ENCODE data around the gene SATB2.

Gene SATB2

GRCh38 chr2:199370150-199370780, 87.5 kb downstream of the SATB2 start:
- Histone ChIP-seq H3K9me3 (ENCODE audit: control insufficient read depth, low read length) (no peaks in the 10 kb centered on the region), H3K36me3 (ENCODE audit: control insufficient read depth, insufficient read depth, low read length) (no peaks in the 10 kb centered on the region), H3K4me1 (ENCODE audit: control insufficient read depth, insufficient read depth, low read length) (no peaks in the 10 kb centered on the region), H3K4me3 (ENCODE audit: low read length) (no peak overlapping the region), H3K27me3 (ENCODE audit: control insufficient read depth, insufficient read depth, low read length) (no peaks in the 10 kb centered on the region), H3K9ac (ENCODE audit: low read length) (no peak overlapping the region)

DNA sequence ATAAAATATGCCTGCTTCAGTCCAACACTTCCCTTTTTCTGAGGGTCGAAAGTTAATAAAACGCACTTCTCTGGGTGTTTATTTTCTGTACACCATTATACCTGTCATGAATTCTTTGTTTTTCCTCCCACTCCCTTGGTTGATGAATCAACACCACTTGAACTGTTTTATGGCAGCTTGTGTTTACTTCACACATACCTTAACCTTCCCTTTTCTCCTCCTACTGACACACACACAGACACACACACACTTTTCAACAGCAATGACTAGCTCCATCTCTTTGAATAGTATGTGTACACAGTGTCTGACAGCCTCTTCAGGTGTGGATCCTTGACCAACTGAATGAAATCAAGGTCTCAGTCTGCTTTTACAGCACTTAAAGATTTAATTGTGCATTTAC, 91.3 kb downstream of the SATB2 start:
- no peaks in the 10 kb centered on the region for H3K27me3 ChIP-seq (ENCODE audit: control insufficient read depth, insufficient read depth, low read length)
- no peaks in the 10 kb centered on the region for H3K9me3 ChIP-seq (ENCODE audit: control insufficient read depth, low read length)
- H3K4me3 ChIP-seq (ENCODE audit: low read length): no peak overlapping the region
- no peak overlapping the region for H3K9ac ChIP-seq (ENCODE audit: low read length)
- no peaks in the 10 kb centered on the region for H3K4me1 ChIP-seq (ENCODE audit: control insufficient read depth, insufficient read depth, low read length)
- no peaks in the 10 kb centered on the region for H3K36me3 ChIP-seq (ENCODE audit: control insufficient read depth, insufficient read depth, low read length)

GRCh38 chr2:199364153-199364552, 93.6 kb downstream of the SATB2 start:
- Histone ChIP-seq H3K36me3 (ENCODE audit: control insufficient read depth, insufficient read depth, low read length) (no peaks in the 10 kb centered on the region), H3K27me3 (ENCODE audit: control insufficient read depth, insufficient read depth, low read length) (no peaks in the 10 kb centered on the region), H3K4me1 (ENCODE audit: control insufficient read depth, insufficient read depth, low read length) (no peaks in the 10 kb centered on the region), H3K9ac (ENCODE audit: low read length) (no peak overlapping the region), H3K9me3 (ENCODE audit: control insufficient read depth, low read length) (no peaks in the 10 kb centered on the region), H3K4me3 (ENCODE audit: low read length) (no peak overlapping the region)

DNA sequence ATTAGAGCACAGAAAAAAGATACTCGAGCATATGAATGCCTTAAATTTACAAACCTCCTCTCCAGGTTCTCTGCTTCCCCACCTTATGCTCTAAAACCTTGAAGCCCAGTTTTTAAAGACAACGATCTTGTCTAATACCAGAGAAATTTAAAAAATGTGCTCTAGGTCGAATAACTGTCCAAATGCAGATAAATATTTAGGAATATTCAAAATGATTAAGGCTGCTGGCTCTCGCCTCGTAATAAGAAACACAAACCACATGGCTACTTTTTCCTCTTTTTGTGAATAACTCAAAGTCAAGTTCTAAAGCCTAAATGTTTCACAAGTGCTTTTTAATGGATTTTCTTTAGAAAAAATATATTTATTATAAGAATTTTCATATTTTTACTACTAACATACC, 101.3 kb downstream of the SATB2 start:
- Histone ChIP-seq H3K27me3 (ENCODE audit: control insufficient read depth, insufficient read depth, low read length) (no peaks in the 10 kb centered on the region), H3K4me3 (ENCODE audit: low read length) (no peak overlapping the region), H3K4me1 (ENCODE audit: control insufficient read depth, insufficient read depth, low read length) (no peaks in the 10 kb centered on the region), H3K9ac (ENCODE audit: low read length) (no peak overlapping the region), H3K9me3 (ENCODE audit: control insufficient read depth, low read length) (no peaks in the 10 kb centered on the region), H3K36me3 (ENCODE audit: control insufficient read depth, insufficient read depth, low read length) (no peaks in the 10 kb centered on the region)

DNA sequence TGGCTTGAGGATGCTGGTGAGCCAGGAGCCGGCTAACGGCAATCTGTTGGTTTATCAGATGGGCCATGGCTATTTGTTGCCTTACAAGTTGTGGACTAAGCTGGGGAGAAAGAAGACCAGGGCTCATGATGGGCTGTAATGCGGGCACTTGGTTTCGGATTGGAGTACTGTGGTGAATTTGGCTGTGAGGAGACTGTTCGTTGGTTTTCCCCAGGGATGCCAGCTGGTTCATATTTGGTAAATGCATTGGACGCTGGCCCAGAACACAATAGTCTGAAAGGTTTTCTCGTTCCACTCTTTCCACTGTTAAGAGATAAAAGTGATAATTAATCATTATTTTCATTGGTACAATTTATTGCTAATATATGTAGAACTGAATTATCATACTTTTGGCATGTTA, 108.9 kb downstream of the SATB2 start:
- H3K4me3 ChIP-seq (ENCODE audit: low read length): no peak overlapping the region
- no peaks in the 10 kb centered on the region for H3K36me3 ChIP-seq (ENCODE audit: control insufficient read depth, insufficient read depth, low read length)
- H3K4me1 ChIP-seq (ENCODE audit: control insufficient read depth, insufficient read depth, low read length): no peaks in the 10 kb centered on the region
- H3K9me3 ChIP-seq (ENCODE audit: control insufficient read depth, low read length): no peaks in the 10 kb centered on the region
- H3K27me3 ChIP-seq (ENCODE audit: control insufficient read depth, insufficient read depth, low read length): no peaks in the 10 kb centered on the region
- no peak overlapping the region for H3K9ac ChIP-seq (ENCODE audit: low read length)

DNA sequence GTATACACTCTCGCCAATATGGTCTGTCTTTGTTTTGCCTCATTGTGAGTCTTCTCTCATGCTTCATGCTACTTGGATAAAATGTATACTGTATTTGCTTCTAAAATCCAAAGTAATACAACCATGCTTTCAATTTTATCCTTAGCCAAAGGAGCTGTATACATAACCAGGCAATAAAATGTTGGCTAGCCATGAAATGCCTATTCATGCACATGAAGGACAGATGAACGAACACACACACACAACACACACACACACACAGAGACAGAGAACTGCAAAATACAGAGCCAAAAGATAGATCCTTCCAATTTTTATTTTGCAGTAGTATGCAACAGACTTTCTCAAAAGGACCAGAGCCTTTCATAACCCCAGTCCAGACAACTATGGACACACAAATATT, 113.7 kb downstream of the SATB2 start:
- H3K4me3 ChIP-seq (ENCODE audit: low read length): no peak overlapping the region
- H3K9ac ChIP-seq (ENCODE audit: low read length): no peak overlapping the region
- no peaks in the 10 kb centered on the region for H3K9me3 ChIP-seq (ENCODE audit: control insufficient read depth, low read length)
- H3K4me1 ChIP-seq (ENCODE audit: control insufficient read depth, insufficient read depth, low read length): no peaks in the 10 kb centered on the region
- no peaks in the 10 kb centered on the region for H3K36me3 ChIP-seq (ENCODE audit: control insufficient read depth, insufficient read depth, low read length)
- no peaks in the 10 kb centered on the region for H3K27me3 ChIP-seq (ENCODE audit: control insufficient read depth, insufficient read depth, low read length)

DNA sequence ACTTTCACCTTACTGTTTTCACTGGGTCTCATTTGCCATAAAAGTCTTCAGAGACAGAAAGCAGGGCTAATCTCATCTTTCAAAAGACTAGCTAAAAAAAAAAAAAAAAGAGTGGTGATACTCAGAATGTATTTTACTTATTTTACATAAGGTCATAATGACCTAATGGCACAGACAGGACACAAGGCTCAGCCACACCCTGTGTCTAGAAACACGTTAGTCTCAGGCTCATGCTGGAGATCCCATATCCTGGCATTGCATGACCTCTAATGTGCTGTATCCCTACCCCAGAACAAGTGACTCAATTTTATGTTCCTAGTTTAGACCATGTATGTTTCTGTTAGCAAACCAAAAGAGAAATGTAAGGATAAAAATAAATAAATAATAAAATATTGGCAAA, 115.4 kb downstream of the SATB2 start:
- Histone ChIP-seq H3K27me3 (ENCODE audit: control insufficient read depth, insufficient read depth, low read length) (no peaks in the 10 kb centered on the region), H3K36me3 (ENCODE audit: control insufficient read depth, insufficient read depth, low read length) (no peaks in the 10 kb centered on the region), H3K4me3 (ENCODE audit: low read length) (no peak overlapping the region), H3K9ac (ENCODE audit: low read length) (no peak overlapping the region), H3K9me3 (ENCODE audit: control insufficient read depth, low read length) (no peaks in the 10 kb centered on the region), H3K4me1 (ENCODE audit: control insufficient read depth, insufficient read depth, low read length) (no peaks in the 10 kb centered on the region)

DNA sequence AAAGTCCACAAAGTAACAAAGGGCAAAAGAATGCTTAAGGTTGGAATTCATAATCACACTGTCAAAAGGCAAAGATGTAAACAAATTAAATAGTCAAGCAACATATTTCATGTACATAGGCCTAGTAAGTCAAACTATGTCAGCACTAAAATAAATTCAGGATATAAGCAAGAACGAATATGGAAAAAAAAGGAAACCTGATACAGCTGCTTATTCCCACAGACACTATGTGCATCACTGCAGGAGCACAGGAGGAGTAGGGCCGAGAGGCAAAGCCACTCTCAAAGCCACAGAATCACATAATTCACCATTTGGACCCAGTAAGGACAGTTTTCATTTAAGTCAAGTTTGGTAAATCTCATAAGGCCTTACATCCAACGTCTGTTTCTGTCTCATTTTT, 116.6 kb downstream of the SATB2 start:
- H3K4me3 ChIP-seq (ENCODE audit: low read length): no peak overlapping the region
- H3K27me3 ChIP-seq (ENCODE audit: control insufficient read depth, insufficient read depth, low read length): no peaks in the 10 kb centered on the region
- H3K9ac ChIP-seq (ENCODE audit: low read length): no peak overlapping the region
- no peaks in the 10 kb centered on the region for H3K9me3 ChIP-seq (ENCODE audit: control insufficient read depth, low read length)
- H3K36me3 ChIP-seq (ENCODE audit: control insufficient read depth, insufficient read depth, low read length): no peaks in the 10 kb centered on the region
- no peaks in the 10 kb centered on the region for H3K4me1 ChIP-seq (ENCODE audit: control insufficient read depth, insufficient read depth, low read length)

DNA sequence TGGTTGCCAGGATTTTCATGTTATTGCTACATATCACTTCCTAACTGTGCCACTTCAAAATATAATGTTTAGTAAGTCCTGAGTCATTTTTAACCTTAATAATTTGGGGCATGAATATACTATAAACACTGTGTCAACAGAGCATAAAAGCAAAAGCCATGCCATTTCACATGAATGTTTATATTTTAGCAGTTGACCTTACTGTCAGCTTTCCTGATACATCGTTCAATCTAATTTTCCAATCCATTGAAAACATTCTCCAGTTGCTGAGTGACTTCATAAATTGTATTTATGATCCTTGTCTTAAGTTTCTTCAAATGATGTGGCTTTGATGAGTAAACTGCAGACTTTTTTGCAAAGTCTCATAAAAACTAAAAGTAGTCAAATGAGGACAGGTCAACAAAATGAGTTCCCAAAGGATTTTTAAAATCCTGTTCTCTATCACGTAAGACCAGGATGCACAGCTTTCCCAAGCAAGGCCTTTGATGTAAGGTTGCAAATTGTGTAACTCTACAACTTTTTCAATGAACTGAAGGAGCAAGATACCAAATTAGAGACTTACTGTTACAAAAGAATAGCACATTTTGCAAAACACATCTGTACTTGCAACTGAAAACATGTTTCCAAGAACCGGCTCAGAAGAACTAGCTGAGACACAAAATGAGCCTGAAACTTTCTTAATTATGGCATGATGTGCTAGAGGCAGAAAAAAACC, 117.7 kb downstream of the SATB2 start:
- Histone ChIP-seq H3K27me3 (ENCODE audit: control insufficient read depth, insufficient read depth, low read length) (no peaks in the 10 kb centered on the region), H3K36me3 (ENCODE audit: control insufficient read depth, insufficient read depth, low read length) (no peaks in the 10 kb centered on the region), H3K9me3 (ENCODE audit: control insufficient read depth, low read length) (no peaks in the 10 kb centered on the region), H3K4me3 (ENCODE audit: low read length) (no peak overlapping the region), H3K4me1 (ENCODE audit: control insufficient read depth, insufficient read depth, low read length) (no peaks in the 10 kb centered on the region), H3K9ac (ENCODE audit: low read length) (no peak overlapping the region)

GRCh38 chr2:199336546-199336945, 121.2 kb downstream of the SATB2 start:
- H3K9me3 ChIP-seq (ENCODE audit: control insufficient read depth, low read length): no peaks in the 10 kb centered on the region

GRCh38 chr2:199335502-199335901, 122.2 kb downstream of the SATB2 start:
- H3K4me3 ChIP-seq (ENCODE audit: low read length): no peak overlapping the region
- no peak overlapping the region for H3K9ac ChIP-seq (ENCODE audit: low read length)
- no peaks in the 10 kb centered on the region for H3K36me3 ChIP-seq (ENCODE audit: control insufficient read depth, insufficient read depth, low read length)
- no peaks in the 10 kb centered on the region for H3K27me3 ChIP-seq (ENCODE audit: control insufficient read depth, insufficient read depth, low read length)
- no peaks in the 10 kb centered on the region for H3K4me1 ChIP-seq (ENCODE audit: control insufficient read depth, insufficient read depth, low read length)
- H3K9me3 ChIP-seq (ENCODE audit: control insufficient read depth, low read length): no peaks in the 10 kb centered on the region

More at GRCh38 chr2:199336546-199336945, 121.2 kb downstream of the SATB2 start:
- no peak overlapping the region for H3K9ac ChIP-seq (ENCODE audit: low read length)
- no peaks in the 10 kb centered on the region for H3K27me3 ChIP-seq (ENCODE audit: control insufficient read depth, insufficient read depth, low read length)
- H3K4me1 ChIP-seq (ENCODE audit: control insufficient read depth, insufficient read depth, low read length): no peaks in the 10 kb centered on the region
- H3K36me3 ChIP-seq (ENCODE audit: control insufficient read depth, insufficient read depth, low read length): no peaks in the 10 kb centered on the region
- no peak overlapping the region for H3K4me3 ChIP-seq (ENCODE audit: low read length)

GRCh38 chr2:199329466-199329865, 128.3 kb downstream of the SATB2 start:
- H3K27me3 ChIP-seq (ENCODE audit: control insufficient read depth, insufficient read depth, low read length): no peaks in the 10 kb centered on the region
- no peaks in the 10 kb centered on the region for H3K36me3 ChIP-seq (ENCODE audit: control insufficient read depth, insufficient read depth, low read length)
- H3K4me3 ChIP-seq (ENCODE audit: low read length): no peak overlapping the region
- no peaks in the 10 kb centered on the region for H3K4me1 ChIP-seq (ENCODE audit: control insufficient read depth, insufficient read depth, low read length)
- H3K9me3 ChIP-seq (ENCODE audit: control insufficient read depth, low read length): no peaks in the 10 kb centered on the region
- no peak overlapping the region for H3K9ac ChIP-seq (ENCODE audit: low read length)

All from mucosa of stomach (tissue), 1 donor.